GM18519 (cell line): Measurements from ENCODE around the gene AGTPBP1.
"Not testable (repeated sequence)": the region's sequence is repeated elsewhere in the genome, so short reads cannot be mapped to it uniquely, and the experiment has no call there.

Source experiments
- ATAC-seq: cut with Tn5 transposase; IDR thresholded peaks from one replicate; pipeline ENCODE4 v1.9.1; 2021; ENCODE audit warnings: mild to moderate bottlenecking, moderate library complexity; ENCODE audit not compliant: unreplicated experiment, low FRiP score

Gene AGTPBP1, protein sequence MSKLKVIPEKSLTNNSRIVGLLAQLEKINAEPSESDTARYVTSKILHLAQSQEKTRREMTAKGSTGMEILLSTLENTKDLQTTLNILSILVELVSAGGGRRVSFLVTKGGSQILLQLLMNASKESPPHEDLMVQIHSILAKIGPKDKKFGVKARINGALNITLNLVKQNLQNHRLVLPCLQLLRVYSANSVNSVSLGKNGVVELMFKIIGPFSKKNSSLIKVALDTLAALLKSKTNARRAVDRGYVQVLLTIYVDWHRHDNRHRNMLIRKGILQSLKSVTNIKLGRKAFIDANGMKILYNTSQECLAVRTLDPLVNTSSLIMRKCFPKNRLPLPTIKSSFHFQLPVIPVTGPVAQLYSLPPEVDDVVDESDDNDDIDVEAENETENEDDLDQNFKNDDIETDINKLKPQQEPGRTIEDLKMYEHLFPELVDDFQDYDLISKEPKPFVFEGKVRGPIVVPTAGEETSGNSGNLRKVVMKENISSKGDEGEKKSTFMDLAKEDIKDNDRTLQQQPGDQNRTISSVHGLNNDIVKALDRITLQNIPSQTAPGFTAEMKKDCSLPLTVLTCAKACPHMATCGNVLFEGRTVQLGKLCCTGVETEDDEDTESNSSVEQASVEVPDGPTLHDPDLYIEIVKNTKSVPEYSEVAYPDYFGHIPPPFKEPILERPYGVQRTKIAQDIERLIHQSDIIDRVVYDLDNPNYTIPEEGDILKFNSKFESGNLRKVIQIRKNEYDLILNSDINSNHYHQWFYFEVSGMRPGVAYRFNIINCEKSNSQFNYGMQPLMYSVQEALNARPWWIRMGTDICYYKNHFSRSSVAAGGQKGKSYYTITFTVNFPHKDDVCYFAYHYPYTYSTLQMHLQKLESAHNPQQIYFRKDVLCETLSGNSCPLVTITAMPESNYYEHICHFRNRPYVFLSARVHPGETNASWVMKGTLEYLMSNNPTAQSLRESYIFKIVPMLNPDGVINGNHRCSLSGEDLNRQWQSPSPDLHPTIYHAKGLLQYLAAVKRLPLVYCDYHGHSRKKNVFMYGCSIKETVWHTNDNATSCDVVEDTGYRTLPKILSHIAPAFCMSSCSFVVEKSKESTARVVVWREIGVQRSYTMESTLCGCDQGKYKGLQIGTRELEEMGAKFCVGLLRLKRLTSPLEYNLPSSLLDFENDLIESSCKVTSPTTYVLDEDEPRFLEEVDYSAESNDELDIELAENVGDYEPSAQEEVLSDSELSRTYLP

DNA sequence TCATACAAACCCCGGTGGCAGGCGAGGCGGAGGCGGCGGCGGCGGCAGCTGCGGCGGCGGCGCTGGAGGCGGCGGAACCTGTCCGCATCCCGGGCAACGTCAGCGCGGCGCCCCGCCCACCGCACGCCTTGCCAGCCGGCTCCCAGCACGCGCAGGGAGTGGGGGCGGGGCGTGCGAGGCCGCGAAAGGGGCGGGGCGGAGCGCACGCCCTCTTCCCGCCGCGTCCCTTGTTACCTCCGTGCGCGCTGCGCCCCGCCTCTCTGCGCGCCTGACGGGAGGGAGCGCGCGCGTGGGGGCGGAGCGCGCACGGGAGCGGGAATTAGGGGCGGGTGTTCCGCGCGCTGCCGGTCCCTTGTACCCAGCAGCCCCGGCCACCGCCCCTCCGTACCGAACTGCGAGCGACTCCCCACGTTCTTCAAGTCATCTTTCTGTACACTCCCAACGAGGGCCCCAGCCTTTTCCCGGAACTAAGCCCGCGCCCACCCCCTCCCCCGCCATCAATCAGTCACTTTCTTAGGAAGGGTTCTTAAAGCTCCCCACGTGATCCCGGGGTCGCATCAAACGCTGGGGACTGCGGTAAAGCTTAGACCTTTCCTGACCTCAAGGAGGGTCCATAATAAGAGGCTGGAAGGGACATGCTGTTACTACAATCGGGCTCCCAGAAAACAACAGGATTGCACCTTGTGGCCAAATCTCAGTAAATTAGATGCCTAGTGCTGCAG is at the start of gene AGTPBP1:
Gene AGTPBP1 (minus strand): TSS at position 80 of the 722 bp plus-strand sequence. CDS start 29,421 bp downstream, outside the sequence.
- peak; percentile 62 for ATAC-seq

DNA sequence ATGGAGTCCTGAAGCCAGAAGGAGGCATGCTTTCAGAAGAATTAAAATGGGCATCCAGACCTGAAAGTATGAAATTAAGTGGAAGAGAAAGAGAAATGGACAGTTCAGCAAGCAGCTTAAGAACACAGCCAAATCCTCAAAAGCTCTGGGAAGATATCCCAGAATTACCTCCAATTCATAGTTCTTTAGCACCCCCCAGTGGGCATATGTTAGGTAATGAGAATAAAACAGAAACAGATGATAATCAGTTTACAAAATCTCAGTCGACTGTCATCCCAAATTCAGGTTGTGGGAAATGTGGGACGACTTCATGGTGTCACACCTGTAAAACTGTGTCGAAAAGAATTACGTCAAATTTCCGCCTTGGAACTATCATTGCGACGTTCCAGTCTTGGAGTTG is 44.4 kb upstream of the AGTPBP1 start:
- ATAC-seq, result not testable (repeated sequence)

DNA sequence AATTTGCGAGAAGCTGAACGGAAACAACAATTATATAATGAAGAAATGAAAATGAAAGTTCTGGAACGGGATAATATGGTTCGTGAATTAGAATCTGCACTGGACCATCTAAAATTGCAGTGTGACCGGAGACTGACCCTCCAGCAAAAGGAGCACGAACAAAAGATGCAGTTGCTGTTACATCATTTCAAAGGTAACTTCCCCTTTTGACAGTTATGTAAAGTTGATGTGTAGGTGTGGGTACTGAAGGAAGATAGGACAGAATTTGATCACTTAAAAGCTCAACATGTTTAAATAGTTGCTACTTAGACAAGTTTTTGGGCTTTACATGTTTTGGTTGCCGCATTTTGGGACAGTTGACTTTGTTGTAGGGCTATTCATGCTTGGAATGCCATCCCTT is 32.1 kb upstream of the AGTPBP1 start:
- ATAC-seq, result not testable (repeated sequence)

DNA sequence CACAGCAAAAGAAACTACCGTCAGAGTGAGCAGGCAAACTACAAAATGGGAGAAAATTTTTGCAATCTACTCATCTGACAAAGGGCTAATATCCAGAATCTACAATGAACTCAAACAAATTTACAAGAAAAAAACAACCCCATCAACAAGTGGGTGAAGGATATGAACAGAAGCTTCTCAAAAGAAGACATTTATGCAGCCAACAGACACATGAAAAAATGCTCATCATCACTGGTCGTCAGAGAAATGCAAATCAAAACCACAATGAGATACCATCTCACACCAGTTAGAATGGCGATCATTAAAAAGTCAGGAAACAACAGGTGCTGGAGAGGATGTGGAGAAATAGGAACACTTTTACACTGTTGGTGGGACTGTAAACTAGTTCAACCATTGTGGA is 20.0 kb upstream of the AGTPBP1 start:
- ATAC-seq, result not testable (repeated sequence)

DNA sequence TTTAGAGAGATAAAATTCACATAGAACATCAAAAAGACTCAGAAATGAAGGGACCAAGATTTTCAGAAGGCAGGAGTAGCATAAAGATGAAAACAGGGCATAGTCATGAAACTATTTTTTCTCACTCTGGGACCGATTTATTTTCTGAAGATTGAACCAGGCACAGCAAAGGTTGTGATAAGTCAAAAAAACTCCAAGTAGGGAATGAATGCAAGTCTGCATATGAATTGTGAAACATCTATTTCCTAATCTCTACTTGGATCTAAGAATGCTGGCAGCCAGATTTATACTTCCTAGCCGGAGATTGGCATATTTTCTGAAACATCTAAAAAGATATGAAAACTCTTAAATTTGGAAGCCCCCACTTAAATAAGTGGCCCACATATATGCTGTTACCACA is 16.0 kb upstream of the AGTPBP1 start:
- ATAC-seq, result not testable (repeated sequence)

DNA sequence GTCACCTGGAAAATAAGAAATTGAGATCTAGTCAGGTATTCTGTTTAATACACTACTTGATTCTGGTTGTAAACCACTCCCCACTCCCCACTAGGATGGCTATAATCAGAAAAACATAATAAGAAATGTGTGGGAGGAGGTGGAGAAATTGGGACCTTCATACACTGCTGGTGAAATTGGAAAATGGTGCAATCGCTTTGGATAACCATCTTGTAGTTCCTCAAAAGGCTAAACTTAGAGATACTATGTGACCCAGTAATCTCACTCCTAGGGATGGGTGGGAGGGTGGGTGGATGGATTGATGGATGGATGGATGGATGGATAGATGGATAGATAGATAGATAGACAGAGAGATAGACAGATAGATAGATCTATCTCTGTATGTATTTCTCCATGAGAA is 14.5 kb upstream of the AGTPBP1 start:
- ATAC-seq, result not testable (repeated sequence)

DNA sequence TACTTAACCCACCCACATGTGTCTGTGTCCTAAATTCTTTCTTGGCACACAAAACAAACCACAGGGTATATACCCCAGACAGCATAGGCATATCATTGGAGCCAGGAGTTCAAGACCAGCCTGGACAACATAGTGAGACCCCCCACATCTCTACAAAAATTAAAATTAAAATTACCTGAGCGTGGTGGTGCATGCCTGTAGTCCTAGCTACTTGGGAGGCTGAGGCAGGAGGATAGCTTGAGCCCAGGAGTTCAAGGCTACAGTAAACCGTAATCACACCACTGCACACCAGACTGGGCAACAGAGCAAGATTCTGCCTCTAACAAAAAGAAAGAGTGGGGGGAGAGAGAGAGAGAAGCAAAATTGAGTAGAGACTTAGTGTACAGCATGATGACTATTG is 4.6 kb upstream of the AGTPBP1 start:
- no peak for ATAC-seq

DNA sequence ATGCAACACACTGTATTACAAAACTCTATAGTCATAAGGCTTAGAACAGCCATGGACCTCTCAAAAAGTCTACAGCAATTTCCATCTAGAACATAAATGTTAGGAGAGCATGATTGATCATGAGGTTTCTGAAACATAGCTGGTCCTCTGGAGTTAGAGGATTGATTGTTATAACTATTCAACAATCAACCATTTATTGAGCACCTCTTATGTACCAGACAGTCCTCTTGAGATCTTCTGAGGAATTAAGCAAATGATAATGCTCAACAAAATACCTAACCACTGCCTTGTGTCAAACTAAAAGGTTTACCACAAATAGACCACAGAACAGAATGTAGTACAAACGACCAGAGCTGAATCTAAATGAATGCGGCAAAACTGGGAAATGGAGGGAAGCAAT is 3.4 kb upstream of the AGTPBP1 start:
- ATAC-seq, result no peak

DNA sequence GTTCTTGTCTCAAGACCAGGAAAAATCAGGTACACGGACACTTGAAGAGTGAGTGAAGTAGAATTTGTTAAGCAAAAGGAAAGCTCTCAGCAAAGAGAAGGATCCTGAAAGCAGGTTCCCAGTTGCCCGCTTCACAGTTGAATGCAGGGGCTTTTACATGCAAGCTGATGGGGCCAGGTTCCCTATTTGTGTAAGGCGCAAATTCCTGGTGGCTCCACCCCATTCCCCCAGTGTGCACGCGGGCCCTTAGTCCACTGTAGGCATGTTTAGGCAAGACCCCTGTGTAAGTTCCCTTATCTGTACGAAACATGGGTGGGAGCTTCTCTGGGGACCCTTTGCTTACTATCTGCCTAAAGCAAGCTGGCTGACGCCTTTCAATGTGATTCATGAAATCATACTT is 2.7 kb upstream of the AGTPBP1 start:
- no peak for ATAC-seq

DNA sequence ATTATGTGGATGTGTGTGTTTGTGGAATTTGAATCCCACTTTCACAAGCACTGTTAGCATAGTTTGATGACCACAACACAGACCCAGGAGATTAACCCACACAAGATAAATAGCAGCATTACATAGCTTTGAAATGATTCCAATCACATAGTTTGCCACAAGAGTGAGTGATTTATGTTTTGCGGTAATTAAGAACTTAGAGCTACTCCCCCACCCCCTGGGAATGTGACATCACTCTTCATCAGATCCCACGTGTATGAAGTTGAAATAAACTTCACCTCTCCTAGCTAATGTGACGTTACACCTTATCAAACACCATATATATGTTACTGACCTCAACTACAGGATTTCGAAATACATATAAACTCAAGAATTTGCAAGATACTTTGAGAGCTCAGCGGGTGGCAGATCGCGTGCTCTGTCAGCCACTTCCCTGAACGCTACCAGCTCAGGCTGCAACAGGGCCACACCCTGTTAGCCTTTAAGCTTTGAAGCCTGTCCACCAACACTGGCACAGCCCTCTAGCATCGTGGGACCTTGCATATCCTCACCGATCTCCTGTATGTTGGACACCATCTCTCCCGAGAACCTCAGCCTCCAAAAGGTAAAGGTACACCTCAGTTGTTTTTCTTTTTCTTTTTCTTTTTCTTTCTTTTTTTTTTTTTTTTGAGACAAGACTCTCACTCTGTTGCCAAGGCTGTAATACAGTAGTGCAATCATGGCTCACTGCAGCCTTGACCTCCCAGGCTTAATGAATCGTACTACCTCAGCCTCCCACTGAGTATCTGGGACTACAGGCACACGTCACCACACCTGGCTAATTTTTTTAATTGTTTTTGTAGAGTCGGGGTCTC is 1.7 kb upstream of the AGTPBP1 start:
- ATAC-seq, result no peak

DNA sequence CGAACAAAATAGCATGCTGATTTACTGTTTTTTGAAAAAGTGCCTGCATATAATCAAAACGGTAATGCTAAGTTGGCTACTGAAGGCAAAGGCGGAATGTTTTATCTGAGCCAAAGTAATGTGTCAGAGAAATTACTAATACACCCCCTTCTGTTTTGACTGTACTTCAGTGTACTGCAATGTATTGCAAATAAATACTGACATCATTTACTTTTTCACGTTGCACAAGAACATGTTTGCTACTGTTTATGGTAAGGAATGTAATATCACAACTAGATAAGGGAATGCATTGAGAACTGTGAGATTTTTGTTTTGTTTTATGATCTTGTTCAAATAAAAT is 813 bp upstream of the AGTPBP1 start:
- no peak for ATAC-seq

DNA sequence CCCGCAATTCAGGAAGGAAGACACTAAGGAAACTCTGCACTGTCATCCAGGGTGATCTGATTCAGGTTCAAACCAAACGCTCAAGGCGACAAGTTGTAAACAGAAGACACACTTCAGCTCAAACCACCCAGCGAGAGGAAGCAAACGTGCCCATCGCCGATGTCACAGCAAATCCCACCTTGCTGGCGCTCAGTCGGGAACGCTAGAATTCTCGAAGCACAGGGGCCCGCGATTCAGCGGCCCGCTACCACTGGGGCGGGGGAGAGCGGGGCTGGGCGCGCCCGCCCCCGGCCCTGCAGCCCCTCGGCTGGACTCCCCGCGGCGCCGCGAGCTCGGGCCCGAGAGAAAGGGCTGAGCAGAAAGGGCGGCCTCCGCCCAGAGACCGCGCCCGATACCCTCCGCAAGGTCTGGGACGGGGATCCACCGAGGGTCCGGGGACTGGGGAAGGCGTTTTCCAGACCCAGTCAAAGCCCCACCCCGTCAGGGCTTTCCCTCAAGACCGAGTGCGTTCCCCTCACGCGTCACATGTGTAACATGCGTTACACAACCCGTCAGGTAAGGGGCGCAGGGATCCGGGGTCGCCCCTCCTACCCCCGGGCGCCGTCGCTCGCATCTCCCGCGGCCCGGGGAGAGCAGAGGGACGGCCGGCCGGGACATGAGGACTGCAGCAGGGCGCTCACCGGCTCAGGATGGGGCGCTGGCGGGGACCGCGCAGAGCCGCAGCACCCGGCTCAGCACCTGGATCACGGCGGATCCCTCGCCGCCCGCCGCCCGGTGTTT is 469 bp downstream of the AGTPBP1 start:
- ATAC-seq, result peak; percentile 38

DNA sequence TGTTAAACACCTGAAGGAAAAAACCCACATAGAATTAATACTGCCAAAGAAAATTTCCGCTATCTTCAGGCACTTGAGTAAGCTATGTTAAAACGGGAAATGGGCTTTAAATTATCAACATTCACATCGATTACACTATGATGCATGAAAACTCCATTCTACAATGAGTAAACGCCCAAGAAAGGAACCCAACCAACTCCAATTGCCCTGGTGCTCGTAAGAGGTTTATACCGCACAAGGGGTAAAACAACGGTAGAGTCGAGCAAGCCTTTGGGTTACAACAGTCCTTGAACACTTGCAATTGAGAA is 1.0 kb downstream of the AGTPBP1 start:
- no peak for ATAC-seq

DNA sequence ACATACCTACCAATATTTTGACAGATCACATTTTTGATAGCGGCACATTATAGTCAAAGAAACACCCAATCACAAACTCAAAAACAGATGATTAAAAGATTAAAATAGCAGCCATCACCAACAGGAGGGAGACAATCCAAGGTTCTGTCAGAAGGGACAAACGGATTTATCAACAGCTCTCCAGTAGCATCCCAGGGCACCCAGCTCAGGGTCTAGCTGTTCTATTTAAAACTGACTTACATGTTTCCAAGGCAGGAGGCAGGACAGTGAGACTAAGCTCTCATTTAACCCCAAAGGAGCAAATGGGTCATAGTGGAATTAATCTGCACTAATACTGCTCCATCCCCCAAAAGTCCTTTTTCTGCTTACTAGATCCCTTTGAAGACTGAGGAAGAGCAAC is 3.2 kb downstream of the AGTPBP1 start:
- ATAC-seq, result no peak

DNA sequence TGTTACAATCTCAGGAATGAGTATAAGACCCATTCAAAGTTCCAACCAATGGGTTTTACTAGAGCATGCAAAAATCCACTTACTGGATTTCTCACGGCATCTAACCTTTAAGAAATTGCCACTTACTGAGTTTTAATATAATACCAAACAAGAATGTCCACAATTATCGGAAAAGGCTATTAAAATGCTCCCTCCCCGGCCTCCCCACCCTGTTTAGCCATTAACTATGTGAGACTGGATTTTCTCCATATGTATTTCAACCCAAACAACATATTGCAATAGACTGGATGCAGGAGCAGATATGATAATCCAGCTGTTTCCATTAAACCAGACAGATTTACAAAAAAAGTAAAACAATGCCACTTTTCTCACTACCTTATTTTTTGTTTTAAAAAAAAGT is 4.1 kb downstream of the AGTPBP1 start:
- ATAC-seq, result no peak

DNA sequence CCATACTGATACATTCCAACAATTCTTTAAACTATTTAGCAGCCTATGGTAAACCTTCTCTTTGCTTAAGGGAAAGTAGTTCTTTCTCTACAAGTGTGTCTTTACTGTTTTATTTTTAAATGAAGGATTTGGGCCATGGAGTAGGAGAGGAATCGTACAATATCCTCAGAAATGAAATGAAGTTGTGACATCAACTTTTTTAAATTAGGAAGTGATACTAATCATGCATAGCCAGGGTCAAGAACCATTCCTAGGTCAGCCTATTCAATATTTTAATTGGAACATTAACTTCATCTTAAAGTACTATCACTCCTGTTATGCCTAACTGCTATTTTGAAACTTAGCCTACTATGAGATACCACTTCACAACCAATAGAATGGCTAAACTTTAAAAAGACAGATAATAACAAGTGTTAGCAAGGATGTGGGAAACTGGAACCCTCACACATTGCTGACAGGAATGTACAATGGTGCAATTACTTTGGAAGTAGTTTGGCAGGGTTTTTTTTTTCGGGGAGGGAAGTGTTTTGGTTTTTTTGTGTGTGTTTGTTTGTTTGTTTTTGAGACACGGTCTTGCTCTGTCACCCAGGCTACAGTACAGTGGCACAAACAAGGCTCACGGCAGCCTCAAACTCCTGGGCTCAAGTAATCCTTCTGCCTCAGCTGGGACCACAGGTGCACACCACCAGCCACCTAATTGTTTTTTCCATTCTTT is 10.7 kb downstream of the AGTPBP1 start:
- ATAC-seq, result no peak

DNA sequence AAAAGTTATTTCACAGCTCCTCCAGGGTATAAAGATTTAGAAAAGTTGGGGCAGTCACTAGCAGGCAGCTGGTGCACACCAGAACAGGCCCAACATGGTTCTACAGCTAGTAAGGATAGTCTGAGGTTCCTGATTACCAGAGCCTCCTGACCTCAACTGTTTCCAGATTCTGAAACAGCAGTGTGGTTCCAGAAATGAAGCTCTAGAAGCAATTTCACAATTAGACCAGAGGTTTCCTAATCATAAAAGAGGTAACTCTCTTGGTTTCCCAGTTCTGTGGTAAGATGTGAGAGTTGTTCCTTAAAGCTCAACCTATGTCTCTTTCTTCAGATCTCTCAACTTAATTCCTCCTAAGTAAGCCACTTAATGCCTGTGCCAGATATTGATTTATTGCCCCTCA is 11.9 kb downstream of the AGTPBP1 start:
- ATAC-seq, result no peak

DNA sequence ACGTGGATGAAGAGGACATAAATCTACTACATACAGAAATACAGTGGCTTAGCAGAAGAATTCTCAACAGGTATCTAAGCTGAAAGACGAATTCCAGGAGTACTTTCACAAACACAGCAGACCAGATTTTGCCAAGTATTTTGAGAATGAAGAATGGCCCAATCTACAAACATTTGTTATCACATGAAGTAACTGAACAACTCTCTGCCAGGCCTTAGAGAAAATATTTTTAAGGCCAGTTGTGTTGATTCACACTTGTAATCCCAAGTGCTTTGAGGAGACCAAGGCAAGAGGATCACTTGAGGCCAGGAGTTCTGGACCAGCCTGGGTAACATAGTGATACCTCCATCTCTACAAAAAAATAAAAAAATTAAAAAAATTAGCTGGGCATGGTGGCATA is 14.3 kb downstream of the AGTPBP1 start:
- ATAC-seq, result no peak
